ENCODE measurements around the gene CRACR2A. TPM values are rescaled to one million over a fixed set of nuclear protein-coding genes. Genes with fewer than 3 reads are reported as not detected.

Gene CRACR2A
- total RNA-seq, 1 experiment from 2014 or later: not detected

GRCh38 chr12:3578557-3578956 lies 174.4 kb downstream of the CRACR2A start:
- ChIA-PET CTCF (no interaction called here), POLR2A (ENCODE audit: unreplicated experiment) (no interaction called here)
- Histone ChIP-seq H3K27me3 (ENCODE audit: low read length) (peaks cover 13% of the 10 kb centered on the region; the same call in 1 of the 2 replicates), H3K9me2 (replicated peaks; ENCODE audit: low read length) (no peaks in the 10 kb centered on the region), H3K27ac (ENCODE audit: low read length) (no peak overlapping the region), H3K9me3 (ENCODE audit: low read length) (no peaks in the 10 kb centered on the region), H3K36me3 (ENCODE audit: low read depth, low read length) (no peaks in the 10 kb centered on the region), H2AFZ (ENCODE audit: low read length) (no peak overlapping the region), H3K4me2 (ENCODE audit: low read length) (no peak overlapping the region), H4K20me1 (ENCODE audit: low read length) (no peaks in the 10 kb centered on the region), H3K4me1 (ENCODE audit: insufficient read depth, low read length) (no peaks in the 10 kb centered on the region), H3K4me3 (ENCODE audit: low read length) (no peak overlapping the region), H3K9ac (ENCODE audit: low read length) (no peak overlapping the region), H3K79me2 (ENCODE audit: low read length) (no peaks in the 10 kb centered on the region), H3F3A (ENCODE audit: low read length, unreplicated experiment) (no peaks in the 10 kb centered on the region)
- intact Hi-C loops (cut with micrococcal nuclease): no loop called here
- no TSS peak for BruUV-seq (replicated peaks)
- DNase-seq: no peak
- TF ChIP-seq EZH2 (IDR thresholded peaks at IDR 0.05; ENCODE audit: low read length, unreplicated experiment) (no peak), EZH2phosphoT487 (IDR thresholded peaks at IDR 0.05; ENCODE audit: borderline replicate concordance, low read length) (no peak)
- TF ChIP-seq, protein P1, sequence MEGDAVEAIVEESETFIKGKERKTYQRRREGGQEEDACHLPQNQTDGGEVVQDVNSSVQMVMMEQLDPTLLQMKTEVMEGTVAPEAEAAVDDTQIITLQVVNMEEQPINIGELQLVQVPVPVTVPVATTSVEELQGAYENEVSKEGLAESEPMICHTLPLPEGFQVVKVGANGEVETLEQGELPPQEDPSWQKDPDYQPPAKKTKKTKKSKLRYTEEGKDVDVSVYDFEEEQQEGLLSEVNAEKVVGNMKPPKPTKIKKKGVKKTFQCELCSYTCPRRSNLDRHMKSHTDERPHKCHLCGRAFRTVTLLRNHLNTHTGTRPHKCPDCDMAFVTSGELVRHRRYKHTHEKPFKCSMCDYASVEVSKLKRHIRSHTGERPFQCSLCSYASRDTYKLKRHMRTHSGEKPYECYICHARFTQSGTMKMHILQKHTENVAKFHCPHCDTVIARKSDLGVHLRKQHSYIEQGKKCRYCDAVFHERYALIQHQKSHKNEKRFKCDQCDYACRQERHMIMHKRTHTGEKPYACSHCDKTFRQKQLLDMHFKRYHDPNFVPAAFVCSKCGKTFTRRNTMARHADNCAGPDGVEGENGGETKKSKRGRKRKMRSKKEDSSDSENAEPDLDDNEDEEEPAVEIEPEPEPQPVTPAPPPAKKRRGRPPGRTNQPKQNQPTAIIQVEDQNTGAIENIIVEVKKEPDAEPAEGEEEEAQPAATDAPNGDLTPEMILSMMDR (conservative IDR thresholded peaks at IDR 0.05; ENCODE audit: low read depth, low read length): no peak
- ATAC-seq: no peak

GRCh38 chr12:3576891-3577290 lies 176.0 kb downstream of the CRACR2A start:
- POLR2A ChIA-PET (ENCODE audit: unreplicated experiment): no interaction called here
- Histone ChIP-seq H3K4me3 (ENCODE audit: low read length) (no peak overlapping the region), H3K4me1 (ENCODE audit: insufficient read depth, low read length) (no peaks in the 10 kb centered on the region), H3F3A (ENCODE audit: low read length, unreplicated experiment) (no peaks in the 10 kb centered on the region), H3K9ac (ENCODE audit: low read length) (no peak overlapping the region), H3K36me3 (ENCODE audit: low read depth, low read length) (no peaks in the 10 kb centered on the region), H3K9me2 (replicated peaks; ENCODE audit: low read length) (no peaks in the 10 kb centered on the region), H3K9me3 (ENCODE audit: low read length) (no peaks in the 10 kb centered on the region), H4K20me1 (ENCODE audit: low read length) (no peaks in the 10 kb centered on the region), H3K27ac (ENCODE audit: low read length) (no peak overlapping the region), H3K4me2 (ENCODE audit: low read length) (no peak overlapping the region), H3K79me2 (ENCODE audit: low read length) (no peaks in the 10 kb centered on the region), H3K27me3 (ENCODE audit: low read length) (peaks cover 17% of the 10 kb centered on the region), H2AFZ (ENCODE audit: low read length) (no peak overlapping the region)
- CTCF ChIA-PET: no interaction called here
- DNase-seq: no peak
- intact Hi-C loops (cut with micrococcal nuclease): no loop called here
- no peak for ATAC-seq
- no peak for TF ChIP-seq EZH2phosphoT487 (IDR thresholded peaks at IDR 0.05; ENCODE audit: borderline replicate concordance, low read length)
- no peak for TF ChIP-seq EZH2 (IDR thresholded peaks at IDR 0.05; ENCODE audit: low read length, unreplicated experiment)
- TF ChIP-seq, protein P1 (conservative IDR thresholded peaks at IDR 0.05; ENCODE audit: low read depth, low read length): no peak
- BruUV-seq (replicated peaks): no TSS peak

- no peak overlapping the region for H3K27ac ChIP-seq (ENCODE audit: low read length)
- no peaks in the 10 kb centered on the region for H3K4me1 ChIP-seq (ENCODE audit: insufficient read depth, low read length)
- TF ChIP-seq EZH2 (IDR thresholded peaks at IDR 0.05; ENCODE audit: low read length, unreplicated experiment) (no peak), EZH2phosphoT487 (IDR thresholded peaks at IDR 0.05; ENCODE audit: borderline replicate concordance, low read length) (no peak)
- TF ChIP-seq, protein P1 (conservative IDR thresholded peaks at IDR 0.05; ENCODE audit: low read depth, low read length): no peak
- H4K20me1 ChIP-seq (ENCODE audit: low read length): no peaks in the 10 kb centered on the region
- CTCF ChIA-PET: no interaction called here
- H3K27me3 ChIP-seq (ENCODE audit: low read length): peaks cover 24% of the 10 kb centered on the region
- no peak overlapping the region for H2AFZ ChIP-seq (ENCODE audit: low read length)
- no peaks in the 10 kb centered on the region for H3K36me3 ChIP-seq (ENCODE audit: low read depth, low read length)
- intact Hi-C loops (cut with micrococcal nuclease): no loop called here
- no peak overlapping the region for H3K4me2 ChIP-seq (ENCODE audit: low read length)
- H3K79me2 ChIP-seq (ENCODE audit: low read length): no peaks in the 10 kb centered on the region
- POLR2A ChIA-PET (ENCODE audit: unreplicated experiment): no interaction called here
- no peak overlapping the region for H3K9ac ChIP-seq (ENCODE audit: low read length)
- H3F3A ChIP-seq (ENCODE audit: low read length, unreplicated experiment): no peaks in the 10 kb centered on the region
- no TSS peak for BruUV-seq (replicated peaks)
- no peak for DNase-seq
- H3K4me3 ChIP-seq (ENCODE audit: low read length): no peak overlapping the region
- no peaks in the 10 kb centered on the region for H3K9me2 ChIP-seq (replicated peaks; ENCODE audit: low read length)
- ATAC-seq: no peak
- no peaks in the 10 kb centered on the region for H3K9me3 ChIP-seq (ENCODE audit: low read length)
These were observed 177.9 kb downstream of the CRACR2A start for GRCh38 chr12:3574986-3575385.
